GM12875 (cell line): Measurements from ENCODE around the gene SRF.
A peak's percentile ranks its signal among the peaks of the same experiment; 100 is the strongest.
"Not testable (repeated sequence)": the region's sequence is repeated elsewhere in the genome, so short reads cannot be mapped to it uniquely, and the experiment has no call there.

Experiments used
- H3K4me3 ChIP-seq: one replicate; pipeline ENCODE4 v1.5.1; 2011; ENCODE audit warnings: low read depth, low read length, control low read depth
- CTCF ChIP-seq: IDR thresholded peaks from 2 replicates; pipeline ENCODE4 v1.5.1; 2011; ENCODE audit warnings: low read depth, mild to moderate bottlenecking, control low read depth, inconsistent platforms, low read length, moderate library complexity, borderline replicate concordance; ENCODE audit not compliant: insufficient read depth

Gene SRF

GRCh38 chr6:43127877-43128276, 43.2 kb upstream of the SRF start:
- no peak for TF ChIP-seq CTCF
- H3K4me3 ChIP-seq = no peak overlapping the region

GRCh38 chr6:43128926-43129325, 42.1 kb upstream of the SRF start:
- no peak overlapping the region for H3K4me3 ChIP-seq
- no peak for TF ChIP-seq CTCF

- no peak overlapping the region for H3K4me3 ChIP-seq
- TF ChIP-seq CTCF = peak; percentile 37; the same call in 1 of the 2 replicates
Measured at GRCh38 chr6:43129434-43130194, 41.5 kb upstream of the SRF start.

GRCh38 chr6:43130429-43130828, 40.6 kb upstream of the SRF start:
- no peak for TF ChIP-seq CTCF
- no peak overlapping the region for H3K4me3 ChIP-seq

GRCh38 chr6:43131379-43131778, 39.7 kb upstream of the SRF start:
- not testable (repeated sequence) for H3K4me3 ChIP-seq

- no peak for TF ChIP-seq CTCF
- no peak overlapping the region for H3K4me3 ChIP-seq
Measured at GRCh38 chr6:43138267-43138666, 32.8 kb upstream of the SRF start.

- H3K4me3 ChIP-seq = not testable (repeated sequence)
Measured at GRCh38 chr6:43139973-43140372, 31.1 kb upstream of the SRF start.

- TF ChIP-seq CTCF = no peak
Measured at GRCh38 chr6:43141644-43142043, 29.4 kb upstream of the SRF start.

More at GRCh38 chr6:43141644-43142043, 29.4 kb upstream of the SRF start:
- no peak overlapping the region for H3K4me3 ChIP-seq
